Sigmoid colon (tissue), 4 donors: ENCODE data around the gene IER2.

Source experiments
- CTCF ChIP-seq, 4 experiments: fragments of 450-650 bp in 3 of 4; fragments of 200-600 bp in 1 of 4; IDR thresholded peaks; one replicate each; pipeline ENCODE4 v1.5.1; 2016 to 2019; ENCODE audit warnings: antibody characterized with exemption in 4 of 4, mild to moderate bottlenecking in 3 of 4, moderate library complexity in 2 of 4
- EP300 ChIP-seq, 4 donors: sonication (generic); formaldehyde crosslinking; IDR thresholded peaks; one replicate each; pipeline ENCODE4 v1.6.1; 2017; ENCODE audit warnings: antibody characterized with exemption in 4 of 4
- POLR2A ChIP-seq, 2 donors: fragments of 450-650 bp; IDR thresholded peaks; one replicate each; pipeline ENCODE4 v1.6.1; 2016; ENCODE audit warnings: antibody characterized with exemption in 2 of 2, mild to moderate bottlenecking in 2 of 2, moderate library complexity in 2 of 2
- POLR2AphosphoS5 ChIP-seq, 4 donors: sonication (generic); formaldehyde crosslinking; IDR thresholded peaks; one replicate each; pipeline ENCODE4 v1.6.1; 2017; ENCODE audit warnings: antibody characterized with exemption in 4 of 4

- TF ChIP-seq POLR2AphosphoS5 (IDR thresholded peaks at IDR 0.05) (no peak), CTCF (IDR thresholded peaks at IDR 0.05) (no peak), POLR2A (IDR thresholded peaks at IDR 0.05) (no peak), EP300 (IDR thresholded peaks at IDR 0.05) (no peak)
Observed at GRCh38 chr19:13164343-13165161, 14.3 kb downstream of the IER2 start.
